Gastroesophageal sphincter (tissue), 3 donors: Measurements from ENCODE around the gene PDZD4.

Experiments used
- CTCF ChIP-seq, 4 experiments: fragments of 200-600 bp in 2 of 4; fragments of 450-650 bp in 2 of 4; sonication (generic) in 1 of 4; IDR thresholded peaks; one replicate each; pipeline ENCODE4 v1.5.1; 2017 to 2019; ENCODE audit warnings: antibody characterized with exemption in 4 of 4, mild to moderate bottlenecking in 2 of 4, moderate library complexity in 2 of 4
- POLR2A ChIP-seq, 2 donors: fragments of 450-650 bp; IDR thresholded peaks; one replicate each; pipeline ENCODE4 v1.6.1; 2017; ENCODE audit warnings: antibody characterized with exemption in 2 of 2, mild to moderate bottlenecking in 2 of 2, moderate library complexity in 1 of 2
- POLR2AphosphoS5 ChIP-seq: sonication (generic); formaldehyde crosslinking; IDR thresholded peaks from one replicate; pipeline ENCODE4 v1.6.1; 2017; ENCODE audit warnings: antibody characterized with exemption

GRCh38 chrX:153865685-153866084, 35.3 kb upstream of the PDZD4 start:
- no peak for TF ChIP-seq POLR2A (IDR thresholded peaks at IDR 0.05)
- TF ChIP-seq CTCF (IDR thresholded peaks at IDR 0.05): no peak
- no peak for TF ChIP-seq POLR2AphosphoS5
